Measurements from ENCODE around the gene TRMT10B.
"Not testable (repeated sequence)": the region's sequence is repeated elsewhere in the genome, so short reads cannot be mapped to it uniquely, and the experiment has no call there.

Gene TRMT10B

GRCh38 chr9:37758747-37759146 lies 5.1 kb downstream of the TRMT10B start:
- ChIA-PET CTCF (interaction anchor here (1.5 to 2.1 kb wide), 2 partner anchors 9 to 14 kb away, joined by 3 to 4 read pairs; no protein-coding TSS in a partner anchor), POLR2A (no interaction called here)
- no peak for TF ChIP-seq CTCF (IDR thresholded peaks at IDR 0.05; ENCODE audit: insufficient read depth, low read length, missing control alignments)
- no peak for DNase-seq (ENCODE audit: low read depth, low spot score)
- no peak overlapping the region for H3K4me3 ChIP-seq (ENCODE audit: low read depth, low read length)

- TF ChIP-seq CTCF (IDR thresholded peaks at IDR 0.05; ENCODE audit: insufficient read depth, low read length, missing control alignments), result no peak
- H3K4me3 ChIP-seq (ENCODE audit: low read depth, low read length), result no peak overlapping the region
- POLR2A ChIA-PET, result no interaction called here
- peak; percentile 60 for DNase-seq (ENCODE audit: low read depth, low spot score)
- CTCF ChIA-PET, result interaction anchor here (1.3 kb wide), 2 partner anchors 13 to 672 kb away, joined by 3 to 4 read pairs; no protein-coding TSS in a partner anchor
Observed at GRCh38 chr9:37760416-37761161, 7.0 kb downstream of the TRMT10B start.

- H3K4me3 ChIP-seq (ENCODE audit: low read depth, low read length), result no peak overlapping the region
- ChIA-PET POLR2A (no interaction called here), CTCF (no interaction called here)
- TF ChIP-seq CTCF (IDR thresholded peaks at IDR 0.05; ENCODE audit: insufficient read depth, low read length, missing control alignments), result no peak
- DNase-seq (ENCODE audit: low read depth, low spot score), result peak; percentile 59
Observed at GRCh38 chr9:37761511-37761910, 7.9 kb downstream of the TRMT10B start.

GRCh38 chr9:37765263-37765662 lies 11.7 kb downstream of the TRMT10B start:
- DNase-seq (ENCODE audit: low read depth, low spot score); POLR2A ChIA-PET; H3K4me3 ChIP-seq (ENCODE audit: low read depth, low read length); CTCF ChIA-PET: not testable (repeated sequence)

GRCh38 chr9:37769306-37769705 lies 15.7 kb downstream of the TRMT10B start:
- POLR2A ChIA-PET, result no interaction called here

GRCh38 chr9:37769995-37770394 lies 16.4 kb downstream of the TRMT10B start:
- no peak for TF ChIP-seq CTCF (IDR thresholded peaks at IDR 0.05; ENCODE audit: insufficient read depth, low read length, missing control alignments)
- H3K4me3 ChIP-seq (ENCODE audit: low read depth, low read length), result no peak overlapping the region
- ChIA-PET CTCF (no interaction called here), POLR2A (interaction anchor here (0.6 kb wide), 1 partner anchor 52 kb away, joined by 3 read pairs; no protein-coding TSS in a partner anchor)
- DNase-seq (ENCODE audit: low read depth, low spot score), result no peak

More at GRCh38 chr9:37769306-37769705, 15.7 kb downstream of the TRMT10B start:
- no peak for TF ChIP-seq CTCF (IDR thresholded peaks at IDR 0.05; ENCODE audit: insufficient read depth, low read length, missing control alignments)
- no peak overlapping the region for H3K4me3 ChIP-seq (ENCODE audit: low read depth, low read length)
- DNase-seq (ENCODE audit: low read depth, low spot score), result no peak
- CTCF ChIA-PET, result no interaction called here
